ENCODE results near the gene TRAF1. TPM values are rescaled to one million over a fixed set of nuclear protein-coding genes. Genes with fewer than 3 reads are reported as not detected.

TRAF1 gene
- total and polyA plus RNA-seq, 2 of the 13 experiments (the other 11 are each of a cell fraction or from before 2014, with no cell fraction given): 0.44 to 1.0 TPM

- TF ChIP-seq ZNF503 (CRISPR knock-in tag; IDR thresholded peaks at IDR 0.05) (no peak), BATF2 (CRISPR knock-in tag; IDR thresholded peaks at IDR 0.05) (0 out of 2 replicates have a peak, but pooled peaks have one; percentile 45), ATAD3A (CRISPR knock-in tag; IDR thresholded peaks at IDR 0.05) (no peak), ZNF784 (CRISPR knock-in tag; IDR thresholded peaks at IDR 0.05; ENCODE audit: borderline replicate concordance) (0 out of 2 replicates have a peak, but pooled peaks have one; percentile 37), TCF7L2 (IDR thresholded peaks at IDR 0.05; ENCODE audit: low read depth, low read length) (no peak), KMT2B (CRISPR knock-in tag; IDR thresholded peaks at IDR 0.05) (0 out of 2 replicates have a peak, but pooled peaks have one; percentile 9), ASH2L (IDR thresholded peaks at IDR 0.05; ENCODE audit: insufficient read length, low read depth, low read length) (peak; percentile 58), SPEN (CRISPR knock-in tag; IDR thresholded peaks at IDR 0.05; ENCODE audit: low read depth) (no peak), ZNF746 (CRISPR knock-in tag; IDR thresholded peaks at IDR 0.05) (peak; percentile 44; the same call in 1 of the 2 replicates), SP4 (CRISPR knock-in tag; IDR thresholded peaks at IDR 0.05) (peak; percentile 43; the same call in 1 of the 2 replicates), CEBPG (CRISPR knock-in tag; IDR thresholded peaks at IDR 0.05) (0 out of 2 replicates have a peak, but pooled peaks have one; percentile 6), ZNF564 (CRISPR knock-in tag; IDR thresholded peaks at IDR 0.05) (peak; percentile 52; the same call in 1 of the 2 replicates), ZNF639 (CRISPR knock-in tag; conservative IDR thresholded peaks at IDR 0.05) (peak; percentile 90), CSRNP1 (CRISPR knock-in tag; IDR thresholded peaks at IDR 0.05) (peak; percentile 84; the same call in 1 of the 2 replicates), HNRNPL (IDR thresholded peaks at IDR 0.05; ENCODE audit: low read depth, low read length) (0 out of 2 replicates have a peak, but pooled peaks have one; percentile 29), ZKSCAN8 (CRISPR knock-in tag; IDR thresholded peaks at IDR 0.05; ENCODE audit: borderline replicate concordance) (no peak), HNF4A (CRISPR knock-in tag; IDR thresholded peaks at IDR 0.05) (no peak), ZBTB34 (CRISPR knock-in tag; IDR thresholded peaks at IDR 0.05) (0 out of 2 replicates have a peak, but pooled peaks have one; percentile 30), ZNF788 (CRISPR knock-in tag; IDR thresholded peaks at IDR 0.05; ENCODE audit: borderline replicate concordance) (peak; percentile 38; the same call in 1 of the 2 replicates), ZNF670 (CRISPR knock-in tag; IDR thresholded peaks at IDR 0.05; ENCODE audit: borderline replicate concordance) (peak; percentile 81; the same call in 1 of the 2 replicates)
Observed at GRCh38 chr9:120875954-120876841, 50.4 kb downstream of the TRAF1 start (continued).

Data from HepG2 (cell line).